KOPT-K1 (cell line): ENCODE measurements around the gene ZBTB34.
A peak's percentile ranks its signal among the peaks of the same experiment; 100 is the strongest.

Experiments
- H3K27ac ChIP-seq: fragments of 200-600 bp; sonication (generic); 2 replicates; pipeline ENCODE4 v1.5.1; 2016; ENCODE audit warnings: antibody characterized with exemption, mild to moderate bottlenecking, low read depth, low read length; ENCODE audit not compliant: poor library complexity, severe bottlenecking
- H3K36me3 ChIP-seq: fragments of 200-600 bp; sonication (generic); 2 replicates; pipeline ENCODE4 v1.5.1; 2017; ENCODE audit warnings: antibody characterized with exemption, mild to moderate bottlenecking, low read length, moderate library complexity; ENCODE audit not compliant: insufficient read depth
- H3K9me3 ChIP-seq: fragments of 200-600 bp; sonication (generic); 2 replicates; pipeline ENCODE4 v1.5.1; 2017; ENCODE audit warnings: antibody characterized with exemption, low read length, mild to moderate bottlenecking; ENCODE audit not compliant: insufficient read depth, poor library complexity, severe bottlenecking

ZBTB34 gene

DNA sequence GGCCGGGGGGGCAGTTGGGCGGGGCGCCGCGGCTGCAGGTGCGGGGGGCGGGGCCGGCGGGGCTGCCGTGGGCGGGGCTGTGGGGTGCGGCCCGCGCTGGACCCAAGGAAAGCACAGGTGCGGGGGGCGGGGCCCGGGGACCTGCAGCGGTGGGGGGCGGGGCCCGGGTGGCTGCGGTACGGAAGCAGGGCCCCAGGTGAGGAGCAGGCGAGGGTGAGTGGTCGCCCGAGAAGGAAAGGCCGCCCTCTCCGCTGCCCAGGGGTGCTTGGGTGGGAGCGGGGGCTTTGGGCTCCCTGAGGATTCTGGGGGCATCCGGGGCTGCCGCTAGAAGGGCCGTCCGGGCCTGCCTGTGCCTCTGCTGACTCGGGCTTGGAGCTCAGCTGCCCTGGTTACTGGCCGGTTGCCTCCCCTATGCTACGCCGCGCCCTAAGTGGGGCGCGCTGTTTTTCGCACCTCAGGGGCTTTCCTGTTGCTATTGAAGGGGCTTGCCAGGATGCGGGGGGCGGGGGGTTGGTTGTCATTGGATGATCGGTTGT lies 54.9 kb downstream of the ZBTB34 start:
- no peaks in the 10 kb centered on the region for H3K9me3 ChIP-seq
- H3K27ac ChIP-seq = no peak overlapping the region
- no peaks in the 10 kb centered on the region for H3K36me3 ChIP-seq

DNA sequence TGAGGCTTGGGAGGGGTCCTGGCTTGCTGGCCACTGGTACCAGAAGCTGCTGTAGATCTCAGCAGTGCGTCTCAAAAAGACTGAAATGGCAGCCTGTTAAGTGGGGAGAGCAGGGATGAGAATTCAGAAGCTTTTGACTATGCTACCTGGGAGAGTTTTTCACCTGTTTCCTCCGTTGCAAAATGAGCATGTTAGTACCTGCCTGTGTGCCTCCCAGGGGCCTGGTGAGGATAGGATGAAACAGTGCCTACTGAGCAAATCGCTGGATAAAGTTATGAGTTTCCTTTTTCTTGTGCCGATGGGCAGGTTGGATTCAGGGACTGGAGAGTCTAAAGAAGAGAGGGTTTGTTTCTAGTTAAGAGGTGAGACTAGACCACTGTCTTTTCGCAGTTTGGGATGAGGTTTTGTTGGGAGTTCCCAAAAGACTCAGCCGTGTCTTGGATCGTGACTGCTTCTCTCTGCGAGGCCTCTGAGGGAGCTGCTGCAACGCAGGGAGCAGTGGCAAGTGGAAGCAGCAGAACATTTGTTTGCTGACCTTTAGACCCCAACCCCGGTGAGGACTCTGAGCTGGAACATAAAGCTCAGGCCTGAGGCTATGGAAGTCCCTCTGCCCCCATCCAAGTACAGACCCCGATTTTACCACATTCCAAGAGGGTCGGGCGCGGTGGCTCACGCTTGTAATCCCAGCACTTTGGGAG lies 55.6 kb downstream of the ZBTB34 start:
- Histone ChIP-seq H3K36me3 (no peaks in the 10 kb centered on the region), H3K9me3 (no peaks in the 10 kb centered on the region), H3K27ac (no peak overlapping the region)

GRCh38 chr9:126916909-126917308 lies 56.5 kb downstream of the ZBTB34 start:
- Histone ChIP-seq H3K36me3 (no peaks in the 10 kb centered on the region), H3K27ac (peak overlapping the region; percentile 28), H3K9me3 (no peaks in the 10 kb centered on the region)

DNA sequence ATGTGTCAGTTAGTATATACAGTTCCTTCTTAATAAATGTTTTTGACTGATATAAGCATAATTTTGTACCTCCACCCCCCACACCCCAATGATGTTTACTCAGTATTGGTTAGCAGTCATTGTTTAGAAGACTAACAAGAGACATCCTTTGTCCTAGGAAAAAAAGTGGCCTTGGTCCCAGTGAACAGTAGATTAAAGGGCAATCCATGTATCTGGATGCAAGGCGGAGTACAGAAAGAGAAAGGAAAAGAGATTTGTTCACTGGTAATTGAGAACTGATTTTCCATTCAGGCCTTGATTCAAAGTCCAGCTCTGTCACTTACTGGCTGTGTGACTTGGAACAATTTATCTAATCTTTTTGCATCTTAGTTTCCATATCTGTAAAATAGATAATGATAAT lies 58.8 kb downstream of the ZBTB34 start:
- Histone ChIP-seq H3K36me3 (no peaks in the 10 kb centered on the region), H3K27ac (no peak overlapping the region), H3K9me3 (no peaks in the 10 kb centered on the region)

GRCh38 chr9:126925876-126926275 lies 65.4 kb downstream of the ZBTB34 start:
- Histone ChIP-seq H3K27ac (peak overlapping the region; percentile 39), H3K36me3 (no peaks in the 10 kb centered on the region), H3K9me3 (no peaks in the 10 kb centered on the region)

GRCh38 chr9:126926364-126926763 lies 65.9 kb downstream of the ZBTB34 start:
- Histone ChIP-seq H3K27ac (peak overlapping the region; percentile 39), H3K36me3 (no peaks in the 10 kb centered on the region)

GRCh38 chr9:126927419-126927818 lies 67.0 kb downstream of the ZBTB34 start:
- Histone ChIP-seq H3K27ac (peak overlapping the region; percentile 27), H3K9me3 (no peaks in the 10 kb centered on the region), H3K36me3 (no peaks in the 10 kb centered on the region)

More at GRCh38 chr9:126926364-126926763, 65.9 kb downstream of the ZBTB34 start:
- no peaks in the 10 kb centered on the region for H3K9me3 ChIP-seq

GRCh38 chr9:126932871-126933321 lies 72.5 kb downstream of the ZBTB34 start:
- H3K36me3 ChIP-seq = no peaks in the 10 kb centered on the region
- H3K9me3 ChIP-seq = peaks cover 5% of the 10 kb centered on the region
- H3K27ac ChIP-seq = peak overlapping the region; percentile 100

DNA sequence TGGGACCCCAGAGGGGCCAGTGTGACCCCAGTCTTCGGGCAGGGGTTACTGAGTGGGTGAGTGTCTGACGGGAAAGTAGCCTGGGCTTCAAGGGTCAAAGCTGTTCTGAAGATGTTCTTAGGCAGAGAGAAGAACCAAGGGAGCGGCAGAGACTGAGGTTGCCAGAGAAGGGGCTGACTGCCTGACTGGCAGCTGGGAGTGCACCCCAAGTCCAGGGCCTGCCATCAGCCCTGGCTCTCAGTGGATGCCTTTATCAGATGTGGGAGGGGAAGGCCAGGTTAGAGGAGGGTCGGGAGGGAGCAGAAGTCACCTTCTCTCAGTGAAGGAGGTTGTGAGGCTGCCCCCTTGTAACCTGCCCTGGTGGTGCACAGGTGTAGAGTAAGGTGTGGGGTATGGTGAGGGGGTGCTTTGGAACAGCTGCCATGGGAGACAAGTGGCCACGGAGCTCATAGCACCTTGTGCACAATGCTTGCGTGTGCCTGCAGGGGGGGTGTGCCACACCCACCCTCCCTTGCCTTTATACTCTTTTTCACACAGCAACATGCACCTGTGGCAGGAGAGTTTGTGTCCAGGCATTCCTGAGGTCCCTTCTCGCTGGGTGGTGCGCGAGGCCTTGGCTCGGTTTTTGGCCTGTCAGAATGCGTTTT lies 73.0 kb downstream of the ZBTB34 start:
- Histone ChIP-seq H3K9me3 (peaks cover 5% of the 10 kb centered on the region), H3K36me3 (no peaks in the 10 kb centered on the region), H3K27ac (peak overlapping the region; percentile 100)

GRCh38 chr9:126934441-126934840 lies 74.0 kb downstream of the ZBTB34 start:
- Histone ChIP-seq H3K27ac (peak overlapping the region; percentile 100), H3K36me3 (no peaks in the 10 kb centered on the region), H3K9me3 (peaks cover 5% of the 10 kb centered on the region)
